GM19455 (cell line): ENCODE results near the gene UBE3C.
"Not testable (repeated sequence)": the region's sequence is repeated elsewhere in the genome, so short reads cannot be mapped to it uniquely, and the experiment has no call there.

Experiments
- ATAC-seq: cut with Tn5 transposase; IDR thresholded peaks from one replicate; pipeline ENCODE4 v1.9.1; 2021; ENCODE audit not compliant: unreplicated experiment

The UBE3C gene

DNA sequence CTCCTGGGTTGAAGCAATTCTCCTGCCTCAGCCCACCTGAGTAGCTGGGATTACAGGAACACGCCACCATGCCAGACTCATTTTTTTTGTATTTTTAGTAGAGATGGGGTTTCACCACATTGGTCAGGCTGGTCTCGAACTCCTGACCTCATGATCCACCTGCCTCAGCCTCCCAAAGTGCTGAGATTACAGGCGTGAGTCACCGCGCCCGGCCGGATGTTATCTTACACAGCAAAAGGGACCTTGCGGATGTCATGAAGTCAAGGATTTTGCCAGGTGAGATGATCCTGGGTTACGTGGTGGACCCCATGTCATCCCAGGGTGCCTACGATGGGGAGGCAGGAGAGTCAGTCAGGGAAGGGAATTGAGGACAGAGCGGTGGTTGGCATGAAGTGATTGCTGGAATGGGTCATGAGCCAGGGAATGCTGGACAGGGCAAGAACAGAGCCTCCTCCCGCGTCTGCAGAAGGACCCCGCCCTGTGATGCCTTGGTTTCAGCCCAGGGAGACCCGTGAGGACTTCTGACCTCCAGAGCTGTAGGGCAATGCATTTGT lies 8.7 kb upstream of the UBE3C start:
- ATAC-seq = no peak

GRCh38 chr7:157130849-157131248 lies 7.9 kb upstream of the UBE3C start:
- not testable (repeated sequence) for ATAC-seq

DNA sequence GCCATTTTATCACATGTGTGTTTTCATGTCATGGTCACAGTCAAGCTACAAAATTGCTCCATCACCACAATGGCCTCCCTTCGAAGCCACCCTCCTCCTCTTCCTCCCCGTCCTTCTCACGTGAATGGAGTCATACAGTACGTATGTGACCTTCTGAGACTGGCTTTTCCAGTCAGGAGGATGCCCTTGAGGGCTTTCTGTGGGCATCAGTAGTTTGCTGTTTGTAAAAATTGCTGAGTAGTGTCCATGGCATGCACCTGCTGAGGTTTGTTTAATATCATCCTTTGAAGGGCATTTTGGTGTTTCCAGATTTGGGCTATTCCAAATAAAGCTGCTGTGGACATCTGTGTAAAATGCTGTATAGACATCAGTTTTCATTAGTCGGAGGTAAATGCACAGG lies 5.9 kb upstream of the UBE3C start:
- ATAC-seq = no peak

DNA sequence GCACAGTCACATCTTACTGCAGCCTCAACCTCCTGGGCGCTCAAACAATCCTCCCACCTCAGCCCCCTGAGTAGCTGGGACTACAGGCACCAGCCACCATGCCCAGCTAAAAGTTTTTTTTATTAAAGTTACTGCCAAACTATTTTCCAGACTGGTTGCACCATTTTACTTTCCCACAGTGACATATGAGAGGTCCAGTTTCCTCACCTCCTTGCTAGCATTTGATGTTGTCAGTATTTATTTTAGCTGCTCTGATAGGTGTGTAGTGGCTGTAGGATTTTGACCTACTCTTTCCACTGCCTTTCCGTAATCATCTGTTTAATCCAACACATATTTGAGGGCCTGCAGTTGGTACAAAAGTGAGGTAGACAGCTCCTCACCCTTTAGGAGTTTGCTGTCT lies 5.4 kb upstream of the UBE3C start:
- ATAC-seq = no peak

DNA sequence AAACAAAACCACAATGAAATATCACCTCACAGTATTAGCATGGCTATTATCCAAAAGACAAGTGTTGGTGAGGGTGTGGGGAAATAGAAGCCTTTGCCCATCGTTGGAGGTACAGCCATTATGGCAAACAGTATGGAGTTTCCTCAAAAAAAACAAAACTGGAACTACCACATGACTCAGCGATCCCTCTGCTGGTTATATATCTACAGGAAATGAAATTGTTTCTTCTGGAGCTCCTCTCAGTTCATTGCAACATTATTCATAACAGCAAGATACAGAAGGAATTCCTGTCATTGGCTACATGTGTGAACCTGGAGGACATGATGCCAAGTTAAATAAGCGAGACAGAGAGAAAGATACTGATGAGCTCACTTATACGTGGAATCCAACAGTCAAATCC lies 2.4 kb upstream of the UBE3C start:
- no peak for ATAC-seq

DNA sequence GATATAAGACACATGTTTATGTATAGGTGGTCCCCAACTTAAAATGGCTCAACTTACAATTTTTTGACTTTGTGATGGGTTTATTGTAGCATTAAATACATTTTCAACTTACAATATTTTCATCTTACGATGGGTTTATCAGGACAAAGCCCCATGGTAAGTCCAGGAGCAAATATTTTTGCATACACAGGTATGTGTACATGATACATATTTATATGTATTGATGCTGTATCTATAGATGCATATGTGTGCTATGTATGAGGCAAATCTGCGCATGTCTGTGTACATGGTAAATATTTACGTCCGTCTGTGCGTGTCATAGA lies 664 bp upstream of the UBE3C start:
- no peak for ATAC-seq

DNA sequence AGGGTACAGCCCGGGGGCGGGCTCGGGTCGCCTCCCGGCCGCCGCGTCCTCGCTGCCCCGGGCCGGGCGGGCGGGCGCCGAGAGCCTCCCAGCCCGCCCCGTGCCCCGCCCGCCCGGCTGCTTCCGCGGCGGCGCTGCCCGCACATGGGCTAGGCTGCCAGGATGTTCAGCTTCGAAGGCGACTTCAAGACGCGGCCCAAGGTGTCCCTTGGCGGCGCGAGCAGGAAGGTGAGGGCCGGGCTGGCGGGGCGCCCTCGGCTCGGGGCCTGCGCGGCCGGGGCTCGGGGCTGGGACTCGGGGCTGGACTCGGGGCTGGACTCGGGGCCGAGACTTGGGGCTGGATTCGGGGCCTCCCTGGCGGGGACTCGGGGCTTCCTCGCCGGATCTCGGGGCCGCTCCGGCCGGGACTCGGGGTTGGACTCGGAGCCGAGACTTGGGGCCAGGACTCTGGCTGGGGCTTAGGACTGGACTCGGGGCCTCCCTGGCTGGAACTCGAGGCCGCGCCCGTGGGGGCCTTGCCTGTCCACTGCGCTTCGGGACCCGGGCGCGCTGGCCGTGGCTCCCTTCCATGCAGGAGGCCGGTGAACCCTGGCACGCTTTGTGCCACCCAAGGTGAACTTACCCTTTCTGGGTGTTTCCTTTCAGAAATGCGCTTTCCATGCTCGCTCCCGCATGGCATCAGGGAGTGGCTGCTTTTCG lies 534 bp downstream of the UBE3C start:
- peak; percentile 52 for ATAC-seq

- no peak for ATAC-seq
Observed at GRCh38 chr7:157139810-157140510, 1.2 kb downstream of the UBE3C start.

GRCh38 chr7:157140511-157140905 lies 1.8 kb downstream of the UBE3C start:
- ATAC-seq = no peak

DNA sequence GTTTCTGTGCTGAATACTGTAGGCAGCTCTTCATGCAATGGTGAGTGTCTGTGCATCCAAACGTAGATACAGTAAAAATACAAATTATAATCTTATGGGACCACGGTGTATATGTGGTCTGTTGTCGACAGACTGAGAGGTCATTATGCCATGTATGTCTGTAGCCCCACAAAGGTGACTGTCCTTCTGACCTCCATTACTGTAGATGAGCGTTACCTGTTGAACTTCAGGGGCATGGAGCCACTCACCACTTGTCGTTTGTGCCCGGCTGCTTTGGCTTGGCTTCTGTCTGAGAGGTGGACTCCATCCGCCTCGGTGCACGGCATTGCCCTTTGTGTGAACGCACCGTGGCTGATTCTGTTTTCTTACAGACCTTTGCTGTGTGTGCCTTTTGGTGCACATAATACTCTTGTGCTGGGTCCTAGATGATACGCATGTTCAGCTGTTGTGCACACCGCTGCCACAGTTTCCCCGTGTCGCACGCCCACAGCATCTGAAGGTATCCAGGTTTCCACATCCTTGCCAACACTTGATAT lies 2.9 kb downstream of the UBE3C start:
- ATAC-seq = no peak

DNA sequence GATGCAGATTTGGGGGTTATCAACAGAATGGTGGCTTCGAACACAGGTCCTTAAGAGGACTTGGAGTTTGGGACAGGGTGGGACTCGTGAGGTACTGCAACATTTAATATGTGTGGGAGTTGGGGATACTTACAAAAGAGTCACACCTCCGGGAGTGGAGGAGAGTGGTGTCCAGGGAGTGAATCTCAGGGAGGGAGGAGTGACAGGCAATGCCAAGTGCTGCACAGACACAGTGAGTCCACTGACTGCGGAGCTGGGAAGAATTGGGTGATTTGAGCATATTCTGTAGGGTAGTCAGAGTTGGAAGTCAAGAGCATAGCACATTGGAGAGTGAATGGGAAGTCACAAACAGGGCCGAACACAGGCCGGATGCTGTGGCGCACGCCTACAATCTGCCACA lies 5.1 kb downstream of the UBE3C start:
- no peak for ATAC-seq

- ATAC-seq = no peak
Observed at GRCh38 chr7:157149317-157149716, 10.6 kb downstream of the UBE3C start.

GRCh38 chr7:157150882-157151281 lies 12.2 kb downstream of the UBE3C start:
- no peak for ATAC-seq

- no peak for ATAC-seq
Observed at GRCh38 chr7:157151626-157152339, 13.1 kb downstream of the UBE3C start.

DNA sequence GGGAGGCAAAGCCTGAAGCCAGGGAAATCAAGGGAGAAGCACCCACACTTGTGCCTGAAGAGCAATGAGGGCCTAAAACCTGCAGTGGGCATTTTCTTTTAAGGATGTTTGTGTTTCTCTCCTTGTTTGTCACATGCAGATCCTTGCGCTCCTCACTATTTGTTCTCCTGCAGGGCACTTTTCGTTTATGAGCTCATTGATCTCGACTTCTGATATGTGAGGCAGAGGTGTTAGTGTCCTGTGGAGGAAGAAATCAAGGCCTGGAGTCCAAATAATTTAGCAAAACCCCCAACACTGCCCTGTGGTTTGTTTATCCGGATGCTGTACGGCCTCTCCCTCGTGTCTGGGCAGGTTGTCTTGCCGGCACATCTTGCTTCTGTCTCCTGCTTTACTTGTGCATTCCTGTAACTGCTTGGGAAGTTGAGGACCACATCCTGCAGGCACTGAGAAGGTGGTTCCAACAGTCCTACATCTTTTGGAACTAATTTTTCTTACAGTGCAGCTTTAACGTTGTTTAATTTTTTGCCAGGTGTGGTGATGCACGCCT lies 13.7 kb downstream of the UBE3C start:
- ATAC-seq = no peak

GRCh38 chr7:157153260-157153659 lies 14.5 kb downstream of the UBE3C start:
- ATAC-seq = no peak

- no peak for ATAC-seq
Observed at GRCh38 chr7:157155959-157156358, 17.2 kb downstream of the UBE3C start.

DNA sequence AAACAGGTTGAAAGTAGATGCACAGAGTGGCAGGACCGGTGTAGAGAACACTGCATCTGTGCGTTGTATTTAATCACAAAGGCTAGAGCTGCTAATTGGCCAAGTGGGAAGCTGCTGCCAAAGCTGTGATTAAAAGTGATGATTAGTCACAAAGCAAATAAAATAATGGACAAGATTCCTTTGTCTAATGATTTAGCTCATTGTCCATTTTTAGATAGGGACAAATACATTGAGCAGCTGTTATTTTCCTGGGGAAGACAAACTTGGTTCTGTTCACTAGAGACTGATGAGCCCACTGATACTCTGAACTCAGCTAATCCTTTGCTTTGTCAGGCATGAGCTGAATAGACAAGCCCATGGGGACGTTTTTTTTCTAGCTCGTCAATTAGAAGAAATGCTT lies 19.7 kb downstream of the UBE3C start:
- ATAC-seq = no peak

- not testable (repeated sequence) for ATAC-seq
Observed at GRCh38 chr7:157159537-157159936, 20.8 kb downstream of the UBE3C start.

GRCh38 chr7:157160433-157160832 lies 21.7 kb downstream of the UBE3C start:
- no peak for ATAC-seq

- no peak for ATAC-seq
Observed at GRCh38 chr7:157165987-157166386, 27.3 kb downstream of the UBE3C start.
